HCT116 (cell line): ENCODE measurements around the gene PIP4K2A. TPM values are rescaled to one million over a fixed set of nuclear protein-coding genes. Genes with fewer than 3 reads are reported as not detected.

ENCODE experiments used
- ATAC-seq: fragments of 200-7000 bp; cut with Tn5 transposase; 2 replicates; pipeline ENCODE4 v1.9.1; 2020; ENCODE audit warnings: mild to moderate bottlenecking, moderate library complexity
- BruUV-seq: library from RNA; stranded (reverse); fragments of 400-500 nt; replicated peaks from 2 replicates; lab custom pipeline; 2021; lab: Mats Ljungman, UMichigan
- CTCF ChIA-PET: fragments of 300-600 bp; sonication (Branson Sonifier 250); formaldehyde crosslinking; loops from one replicate; lab custom pipeline; 2021; ENCODE audit warnings: antibody characterized with exemption; lab: Charles Lee
- POLR2A ChIA-PET: fragments of 300-600, 350-600 bp; sonication (Branson Sonifier 250); formaldehyde crosslinking; loops from one replicate; lab custom pipeline; 2021; ENCODE audit warnings: antibody characterized with exemption; lab: Charles Lee
- RAD21 ChIA-PET, 2 experiments: fragments of 300-600 bp; sonication (Branson Sonifier 250); formaldehyde crosslinking; loops; one replicate each; lab custom pipeline; 2023; ENCODE audit warnings: low total read pairs in 2 of 2; ENCODE audit not compliant: uncharacterized antibody in 2 of 2, unreplicated experiment in 2 of 2, low non-redundant PET in 1 of 2; lab: Charles Lee
- DNase-seq: peaks from one replicate; pipeline ENCODE4 v3.0.0-alpha.2; 2010; ENCODE audit warnings: low read depth, low spot score
- H2AFZ ChIP-seq: fragments of 200-600 bp; shearing (Covaris generic), sonication (generic); 2 replicates; pipeline ENCODE4 v1.6.1; 2017; ENCODE audit warnings: low read depth, mixed run types, mixed read lengths, antibody characterized with exemption, low read length; ENCODE audit not compliant: poor library complexity, severe bottlenecking
- H3K27ac ChIP-seq: 2 replicates; pipeline ENCODE4 v1.5.1; 2012; ENCODE audit warnings: low read depth, low read length
- H3K27me3 ChIP-seq: fragments of 200-600 bp; sonication (generic); 2 replicates; pipeline ENCODE4 v1.6.1; 2016; ENCODE audit warnings: mixed run types, low read length, mixed read lengths; ENCODE audit not compliant: insufficient read depth
- H3K36me3 ChIP-seq, 2 experiments: fragments of 200-500 bp in 1 of 2; fragments of 200-600 bp in 1 of 2; sonication (Bioruptor generic) in 1 of 2; sonication (generic) in 1 of 2; 2 replicates each; pipeline versions ENCODE4 v1.5.1 to v1.6.1; 2014 to 2016; ENCODE audit warnings: low read length in 2 of 2, inconsistent platforms in 1 of 2, mixed read lengths in 1 of 2, mixed run types in 1 of 2; ENCODE audit not compliant: insufficient read depth in 2 of 2, control insufficient read depth in 1 of 2
- H3K4me1 ChIP-seq, 2 experiments: fragments of 200-600 bp in 1 of 2; sonication (generic) in 1 of 2; 2 replicates each; pipeline versions ENCODE4 v1.5.1 to v1.6.1; 2012 to 2017; ENCODE audit warnings: low read length in 2 of 2, inconsistent platforms in 1 of 2, mild to moderate bottlenecking in 1 of 2, mixed read lengths in 1 of 2, mixed run types in 1 of 2, moderate library complexity in 1 of 2; ENCODE audit not compliant: insufficient read depth in 2 of 2, control insufficient read depth in 1 of 2
- H3K4me2 ChIP-seq: fragments of 200-600 bp; sonication (generic); 2 replicates; pipeline ENCODE4 v1.6.1; 2017; ENCODE audit warnings: mixed run types, low read length, mixed read lengths
- H3K4me3 ChIP-seq, 2 experiments: fragments of 200-600 bp in 1 of 2; sonication (generic) in 1 of 2; replicated peaks in 1 of 2; 2 replicates each; pipeline ENCODE4 v1.5.1; 2011 to 2016; ENCODE audit warnings: low read length in 2 of 2, control low read depth in 1 of 2, low read depth in 1 of 2, mild to moderate bottlenecking in 1 of 2, mixed read lengths in 1 of 2, mixed run types in 1 of 2
- H3K79me2 ChIP-seq: fragments of 200-600 bp; sonication (generic); 2 replicates; pipeline ENCODE4 v1.6.1; 2017; ENCODE audit warnings: mild to moderate bottlenecking, mixed run types, low read length, moderate library complexity, mixed read lengths; ENCODE audit not compliant: insufficient read depth
- H3K9ac ChIP-seq: fragments of 200-600 bp; sonication (generic); 2 replicates; pipeline ENCODE4 v1.6.1; 2016; ENCODE audit warnings: low read length, mixed read lengths
- H3K9me2 ChIP-seq: fragments of 200-600 bp; sonication (generic), shearing (Covaris generic); 2 replicates; pipeline ENCODE4 v1.6.1; 2017; ENCODE audit warnings: mixed run types, mild to moderate bottlenecking, moderate library complexity; ENCODE audit not compliant: insufficient read depth
- H3K9me3 ChIP-seq, 2 experiments: fragments of 200-500 bp in 1 of 2; fragments of 200-600 bp in 1 of 2; sonication (Bioruptor generic) in 1 of 2; sonication (generic) in 1 of 2; 2 replicates each; pipeline ENCODE4 v1.6.1; 2014 to 2017; ENCODE audit warnings: low read length in 2 of 2, mixed read lengths in 2 of 2, inconsistent platforms in 1 of 2, low read depth in 1 of 2, mild to moderate bottlenecking in 1 of 2, mixed run types in 1 of 2, moderate library complexity in 1 of 2; ENCODE audit not compliant: control insufficient read depth in 1 of 2, insufficient read depth in 1 of 2
- H4K20me1 ChIP-seq: fragments of 200-600 bp; sonication (generic), shearing (Covaris generic); 2 replicates; pipeline ENCODE4 v1.6.1; 2017; ENCODE audit warnings: mixed run types, mild to moderate bottlenecking, moderate library complexity; ENCODE audit not compliant: insufficient read depth
- CBX3 ChIP-seq: IDR thresholded peaks from 2 replicates; pipeline ENCODE4 v1.6.1; 2012; ENCODE audit warnings: low read depth
- CTCF ChIP-seq, 3 experiments: fragments of 200-600 bp in 1 of 3; sonication (generic) in 1 of 3; IDR thresholded peaks in 2 of 3; conservative IDR thresholded peaks in 1 of 3; 2 replicates each; pipeline ENCODE4 v1.5.1; 2012 to 2017; ENCODE audit warnings: low read depth in 2 of 3, low read length in 2 of 3, antibody characterized with exemption in 1 of 3, borderline replicate concordance in 1 of 3, control low read depth in 1 of 3, mild to moderate bottlenecking in 1 of 3, mixed read lengths in 1 of 3, mixed run types in 1 of 3, moderate library complexity in 1 of 3; ENCODE audit not compliant: insufficient read depth in 1 of 3
- EGR1 ChIP-seq: IDR thresholded peaks from 2 replicates; pipeline ENCODE4 v1.6.1; 2012; ENCODE audit warnings: low read depth
- ELF1 ChIP-seq: IDR thresholded peaks from 2 replicates; pipeline ENCODE4 v1.6.1; 2012; ENCODE audit warnings: low read depth, borderline replicate concordance
- EZH2phosphoT487 ChIP-seq: fragments of 200-600 bp; IDR thresholded peaks from 2 replicates; pipeline ENCODE4 v1.6.1; 2018; ENCODE audit warnings: antibody characterized with exemption, borderline replicate concordance
- FOSL1 ChIP-seq: IDR thresholded peaks from 2 replicates; pipeline ENCODE4 v1.6.1; 2012; ENCODE audit warnings: low read depth
- JUND ChIP-seq: IDR thresholded peaks from 2 replicates; pipeline ENCODE4 v1.6.1; 2012
- POLR2A ChIP-seq: IDR thresholded peaks from 2 replicates; pipeline ENCODE4 v1.7.0; 2011; ENCODE audit warnings: borderline replicate concordance; ENCODE audit not compliant: insufficient read depth, insufficient read length; ENCODE audit errors: extremely low read depth
- POLR2AphosphoS5 ChIP-seq: IDR thresholded peaks from 2 replicates; pipeline ENCODE4 v1.6.1; 2011; ENCODE audit warnings: mild to moderate bottlenecking, low read depth, low read length, moderate library complexity
- RAD21 ChIP-seq: IDR thresholded peaks from 2 replicates; pipeline ENCODE4 v1.6.1; 2012; ENCODE audit warnings: low read depth, mild to moderate bottlenecking
- SP1 ChIP-seq: IDR thresholded peaks from 2 replicates; pipeline ENCODE4 v1.6.1; 2012; ENCODE audit warnings: low read depth
- SRF ChIP-seq: IDR thresholded peaks from 2 replicates; pipeline ENCODE4 v1.6.1; 2012; ENCODE audit warnings: low read depth
- YY1 ChIP-seq: IDR thresholded peaks from 2 replicates; pipeline ENCODE4 v1.6.1; 2011; ENCODE audit warnings: low read length, low read depth, moderate library complexity, mild to moderate bottlenecking; ENCODE audit not compliant: insufficient replicate concordance; ENCODE audit errors: extremely low read depth
- ZFX ChIP-seq: fragments of 450-650 bp; IDR thresholded peaks from 2 replicates; pipeline ENCODE4 v1.6.1; 2017
- ZNF274 ChIP-seq: fragments of 200-500 bp; sonication (Bioruptor generic); IDR thresholded peaks from 2 replicates; pipeline ENCODE4 v1.6.1; 2014; ENCODE audit warnings: mild to moderate bottlenecking, low read depth, low read length, inconsistent platforms
- intact Hi-C: fragments of 100-400 bp; cut with micrococcal nuclease; formaldehyde crosslinking; loops from 2 replicates; pipeline ENCODE4 v1.10.0; 2022
- total RNA-seq: library from RNA; stranded (reverse); gene quantifications from one replicate; pipeline ENCODE4 v1.2.1, GENCODE V29; 2021; ENCODE audit not compliant: unreplicated experiment
- TF ChIP-seq, protein P1 (sequence below): IDR thresholded peaks from 2 replicates; pipeline ENCODE4 v1.6.1; 2012; ENCODE audit warnings: low read depth
- TF ChIP-seq, protein P2 (sequence below): IDR thresholded peaks from 2 replicates; pipeline ENCODE4 v1.6.1; 2012

PIP4K2A gene
- total RNA-seq, 1 experiment from 2014 or later: 41.9 TPM

DNA sequence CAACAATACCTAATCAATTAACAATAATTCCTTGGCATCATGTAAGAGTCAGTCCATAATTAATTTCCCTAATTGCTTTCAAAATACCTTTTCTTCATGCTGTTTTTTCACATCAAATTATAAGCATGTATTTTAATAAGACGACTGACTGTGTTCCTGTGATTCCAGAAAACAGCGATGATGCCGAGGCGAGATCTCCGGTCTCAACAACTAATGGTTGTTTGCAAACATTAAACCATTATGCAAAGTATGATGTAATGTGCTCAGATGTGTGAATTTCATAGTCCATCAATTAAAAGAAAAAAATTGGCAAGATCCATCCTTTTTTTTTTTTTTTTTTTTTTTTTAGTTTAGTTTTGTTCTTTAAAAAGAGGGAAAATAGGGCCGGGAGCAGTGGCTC is 44.5 kb upstream of the PIP4K2A start:
- H3K4me1 ChIP-seq: no peaks in the 10 kb centered on the region

More for the DNA sequence above, 44.5 kb upstream of the PIP4K2A start:
- DNase-seq: no peak
- Histone ChIP-seq H3K4me2 (no peak overlapping the region), H3K27ac (no peak overlapping the region), H3K9me3 (no peaks in the 10 kb centered on the region), H3K9me2 (no peaks in the 10 kb centered on the region), H3K9ac (no peak overlapping the region), H4K20me1 (no peaks in the 10 kb centered on the region), H2AFZ (no peak overlapping the region), H3K79me2 (no peaks in the 10 kb centered on the region), H3K27me3 (no peaks in the 10 kb centered on the region), H3K4me3 (no peak overlapping the region), H3K36me3 (no peaks in the 10 kb centered on the region)
- TF ChIP-seq, protein P1, sequence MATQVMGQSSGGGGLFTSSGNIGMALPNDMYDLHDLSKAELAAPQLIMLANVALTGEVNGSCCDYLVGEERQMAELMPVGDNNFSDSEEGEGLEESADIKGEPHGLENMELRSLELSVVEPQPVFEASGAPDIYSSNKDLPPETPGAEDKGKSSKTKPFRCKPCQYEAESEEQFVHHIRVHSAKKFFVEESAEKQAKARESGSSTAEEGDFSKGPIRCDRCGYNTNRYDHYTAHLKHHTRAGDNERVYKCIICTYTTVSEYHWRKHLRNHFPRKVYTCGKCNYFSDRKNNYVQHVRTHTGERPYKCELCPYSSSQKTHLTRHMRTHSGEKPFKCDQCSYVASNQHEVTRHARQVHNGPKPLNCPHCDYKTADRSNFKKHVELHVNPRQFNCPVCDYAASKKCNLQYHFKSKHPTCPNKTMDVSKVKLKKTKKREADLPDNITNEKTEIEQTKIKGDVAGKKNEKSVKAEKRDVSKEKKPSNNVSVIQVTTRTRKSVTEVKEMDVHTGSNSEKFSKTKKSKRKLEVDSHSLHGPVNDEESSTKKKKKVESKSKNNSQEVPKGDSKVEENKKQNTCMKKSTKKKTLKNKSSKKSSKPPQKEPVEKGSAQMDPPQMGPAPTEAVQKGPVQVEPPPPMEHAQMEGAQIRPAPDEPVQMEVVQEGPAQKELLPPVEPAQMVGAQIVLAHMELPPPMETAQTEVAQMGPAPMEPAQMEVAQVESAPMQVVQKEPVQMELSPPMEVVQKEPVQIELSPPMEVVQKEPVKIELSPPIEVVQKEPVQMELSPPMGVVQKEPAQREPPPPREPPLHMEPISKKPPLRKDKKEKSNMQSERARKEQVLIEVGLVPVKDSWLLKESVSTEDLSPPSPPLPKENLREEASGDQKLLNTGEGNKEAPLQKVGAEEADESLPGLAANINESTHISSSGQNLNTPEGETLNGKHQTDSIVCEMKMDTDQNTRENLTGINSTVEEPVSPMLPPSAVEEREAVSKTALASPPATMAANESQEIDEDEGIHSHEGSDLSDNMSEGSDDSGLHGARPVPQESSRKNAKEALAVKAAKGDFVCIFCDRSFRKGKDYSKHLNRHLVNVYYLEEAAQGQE: no peak
- TF ChIP-seq YY1 (no peak), ZFX (no peak), FOSL1 (no peak), CBX3 (no peak), SRF (no peak), RAD21 (no peak), SP1 (no peak), JUND (no peak), ELF1 (no peak), CTCF (IDR thresholded peaks at IDR 0.05 in 2 of 3, conservative IDR thresholded peaks at IDR 0.05 in 1 of 3; ENCODE audit: borderline replicate concordance in 1 of 3, insufficient read depth in 1 of 3, low read depth in 2 of 3, low read length in 2 of 3) (no peak), ZNF274 (no peak), EZH2phosphoT487 (no peak), POLR2AphosphoS5 (no peak), EGR1 (no peak), POLR2A (no peak)
- TF ChIP-seq, protein P2, sequence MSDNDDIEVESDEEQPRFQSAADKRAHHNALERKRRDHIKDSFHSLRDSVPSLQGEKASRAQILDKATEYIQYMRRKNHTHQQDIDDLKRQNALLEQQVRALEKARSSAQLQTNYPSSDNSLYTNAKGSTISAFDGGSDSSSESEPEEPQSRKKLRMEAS: no peak
- CTCF ChIA-PET: no interaction called here
- POLR2A ChIA-PET: no interaction called here
- no TSS peak for BruUV-seq
- RAD21 ChIA-PET: no interaction called here
- no peak for ATAC-seq
- intact Hi-C loops: no loop called here
